HepG2 (cell line): ENCODE data around the gene SPHK1.
A peak's percentile ranks its signal among the peaks of the same experiment; 100 is the strongest.

Source experiments
- CCAR2 ChIP-seq: fragments of 200-400 bp; formaldehyde crosslinking; optimal IDR thresholded peaks from 2 replicates; pipeline ENCODE3; 2018; ENCODE audit warnings: low read depth, mild to moderate bottlenecking, low read length, moderate library complexity
- HNRNPUL1 ChIP-seq: fragments of 200-400 bp; formaldehyde crosslinking; IDR thresholded peaks from 2 replicates; pipeline ENCODE4 v1.6.1; 2017; ENCODE audit warnings: low read depth, mild to moderate bottlenecking, low read length, moderate library complexity
- RFX5 ChIP-seq: IDR thresholded peaks from 2 replicates; pipeline ENCODE4 v1.6.1; 2011; ENCODE audit warnings: low read depth, low read length, improper control_type of control experiment
- ZNF547 ChIP-seq: sonication (generic); formaldehyde crosslinking; IDR thresholded peaks from 2 replicates; pipeline ENCODE4 v1.5.1; 2020; ENCODE audit warnings: mild to moderate bottlenecking, missing genetic modification reagents
- ZNF841 ChIP-seq: sonication (generic); formaldehyde crosslinking; IDR thresholded peaks from 2 replicates; pipeline ENCODE4 v1.8.1; 2023; ENCODE audit warnings: missing genetic modification reagents, borderline replicate concordance
- TF ChIP-seq, protein P1 (sequence below): sonication (generic); formaldehyde crosslinking; IDR thresholded peaks from 2 replicates; pipeline ENCODE4 v1.9.0; 2021; ENCODE audit warnings: missing genetic modification reagents, borderline replicate concordance
- TF ChIP-seq, protein P2 (sequence below): sonication (generic); formaldehyde crosslinking; IDR thresholded peaks from 2 replicates; pipeline ENCODE4 v1.4.0; 2020; ENCODE audit warnings: missing genetic modification reagents
- TF ChIP-seq, protein P3 (sequence below): sonication (generic); formaldehyde crosslinking; IDR thresholded peaks from 2 replicates; pipeline ENCODE4 v1.4.0; 2020; ENCODE audit warnings: missing genetic modification reagents
- TF ChIP-seq, protein P4 (sequence below), 2 experiments: sonication (generic) in 1 of 2; formaldehyde crosslinking in 1 of 2; IDR thresholded peaks; 2 replicates each; pipeline versions ENCODE4 v1.4.0 to v1.6.1; 2018 to 2020; ENCODE audit warnings: missing genetic modification reagents in 2 of 2, borderline replicate concordance in 1 of 2, low read depth in 1 of 2, mild to moderate bottlenecking in 1 of 2, missing biosample characterization in 1 of 2
- TF ChIP-seq, protein P5 (sequence below): sonication (generic); formaldehyde crosslinking; IDR thresholded peaks from 2 replicates; pipeline ENCODE4 v1.4.0; 2020; ENCODE audit warnings: mild to moderate bottlenecking, missing genetic modification reagents
- TF ChIP-seq, protein P6 (sequence below): sonication (generic); formaldehyde crosslinking; IDR thresholded peaks from 2 replicates; pipeline ENCODE4 v1.4.0; 2020; ENCODE audit warnings: missing genetic modification reagents, mild to moderate bottlenecking, borderline replicate concordance

DNA sequence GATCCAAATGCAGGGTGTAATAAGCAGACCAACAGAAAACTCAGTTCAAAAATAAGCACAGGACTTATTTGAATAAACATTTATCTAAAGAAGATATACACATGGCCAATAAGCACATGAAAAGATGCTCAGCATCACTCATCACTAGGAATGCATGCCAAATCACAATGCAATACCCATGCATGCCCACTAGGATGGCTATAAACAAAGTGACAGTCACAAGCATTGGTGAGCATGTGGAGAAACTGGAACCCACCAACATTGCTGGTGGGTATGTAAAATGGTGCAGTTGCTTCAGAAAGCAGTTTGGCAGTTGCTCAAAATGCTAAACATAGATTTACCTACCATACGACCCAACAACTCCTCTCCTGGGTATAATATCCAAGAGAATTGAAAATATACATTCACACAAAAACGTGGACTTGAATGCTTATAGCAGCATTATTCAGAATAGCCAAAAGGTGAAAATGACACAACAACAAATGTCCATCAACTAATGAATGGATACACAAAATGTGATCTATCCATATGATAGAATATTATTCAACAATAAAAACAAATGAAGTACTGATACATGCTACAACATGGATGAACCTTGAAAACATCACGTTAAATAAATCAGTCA, 48.4 kb downstream of the SPHK1 start:
- TF ChIP-seq, protein P1, sequence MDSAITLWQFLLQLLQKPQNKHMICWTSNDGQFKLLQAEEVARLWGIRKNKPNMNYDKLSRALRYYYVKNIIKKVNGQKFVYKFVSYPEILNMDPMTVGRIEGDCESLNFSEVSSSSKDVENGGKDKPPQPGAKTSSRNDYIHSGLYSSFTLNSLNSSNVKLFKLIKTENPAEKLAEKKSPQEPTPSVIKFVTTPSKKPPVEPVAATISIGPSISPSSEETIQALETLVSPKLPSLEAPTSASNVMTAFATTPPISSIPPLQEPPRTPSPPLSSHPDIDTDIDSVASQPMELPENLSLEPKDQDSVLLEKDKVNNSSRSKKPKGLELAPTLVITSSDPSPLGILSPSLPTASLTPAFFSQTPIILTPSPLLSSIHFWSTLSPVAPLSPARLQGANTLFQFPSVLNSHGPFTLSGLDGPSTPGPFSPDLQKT: no peak
- TF ChIP-seq HNRNPUL1: no peak
- peak; percentile 96 for TF ChIP-seq RFX5
- no peak for TF ChIP-seq CCAR2
- TF ChIP-seq ZNF841 (CRISPR knock-in tag): no peak
- TF ChIP-seq, protein P2, sequence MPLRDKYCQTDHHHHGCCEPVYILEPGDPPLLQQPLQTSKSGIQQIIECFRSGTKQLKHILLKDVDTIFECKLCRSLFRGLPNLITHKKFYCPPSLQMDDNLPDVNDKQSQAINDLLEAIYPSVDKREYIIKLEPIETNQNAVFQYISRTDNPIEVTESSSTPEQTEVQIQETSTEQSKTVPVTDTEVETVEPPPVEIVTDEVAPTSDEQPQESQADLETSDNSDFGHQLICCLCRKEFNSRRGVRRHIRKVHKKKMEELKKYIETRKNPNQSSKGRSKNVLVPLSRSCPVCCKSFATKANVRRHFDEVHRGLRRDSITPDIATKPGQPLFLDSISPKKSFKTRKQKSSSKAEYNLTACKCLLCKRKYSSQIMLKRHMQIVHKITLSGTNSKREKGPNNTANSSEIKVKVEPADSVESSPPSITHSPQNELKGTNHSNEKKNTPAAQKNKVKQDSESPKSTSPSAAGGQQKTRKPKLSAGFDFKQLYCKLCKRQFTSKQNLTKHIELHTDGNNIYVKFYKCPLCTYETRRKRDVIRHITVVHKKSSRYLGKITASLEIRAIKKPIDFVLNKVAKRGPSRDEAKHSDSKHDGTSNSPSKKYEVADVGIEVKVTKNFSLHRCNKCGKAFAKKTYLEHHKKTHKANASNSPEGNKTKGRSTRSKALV: no peak
- no peak for TF ChIP-seq ZNF547 (CRISPR knock-in tag)
- TF ChIP-seq, protein P3, sequence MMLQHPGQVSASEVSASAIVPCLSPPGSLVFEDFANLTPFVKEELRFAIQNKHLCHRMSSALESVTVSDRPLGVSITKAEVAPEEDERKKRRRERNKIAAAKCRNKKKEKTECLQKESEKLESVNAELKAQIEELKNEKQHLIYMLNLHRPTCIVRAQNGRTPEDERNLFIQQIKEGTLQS (CRISPR knock-in tag): no peak
- TF ChIP-seq, protein P4, sequence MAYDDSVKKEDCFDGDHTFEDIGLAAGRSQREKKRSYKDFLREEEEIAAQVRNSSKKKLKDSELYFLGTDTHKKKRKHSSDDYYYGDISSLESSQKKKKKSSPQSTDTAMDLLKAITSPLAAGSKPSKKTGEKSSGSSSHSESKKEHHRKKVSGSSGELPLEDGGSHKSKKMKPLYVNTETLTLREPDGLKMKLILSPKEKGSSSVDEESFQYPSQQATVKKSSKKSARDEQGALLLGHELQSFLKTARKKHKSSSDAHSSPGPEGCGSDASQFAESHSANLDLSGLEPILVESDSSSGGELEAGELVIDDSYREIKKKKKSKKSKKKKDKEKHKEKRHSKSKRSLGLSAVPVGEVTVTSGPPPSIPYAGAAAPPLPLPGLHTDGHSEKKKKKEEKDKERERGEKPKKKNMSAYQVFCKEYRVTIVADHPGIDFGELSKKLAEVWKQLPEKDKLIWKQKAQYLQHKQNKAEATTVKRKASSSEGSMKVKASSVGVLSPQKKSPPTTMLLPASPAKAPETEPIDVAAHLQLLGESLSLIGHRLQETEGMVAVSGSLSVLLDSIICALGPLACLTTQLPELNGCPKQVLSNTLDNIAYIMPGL (CRISPR knock-in tag; IDR thresholded peaks at IDR 0.05; ENCODE audit: borderline replicate concordance in 1 of 2, low read depth in 1 of 2): no peak
- TF ChIP-seq, protein P5, sequence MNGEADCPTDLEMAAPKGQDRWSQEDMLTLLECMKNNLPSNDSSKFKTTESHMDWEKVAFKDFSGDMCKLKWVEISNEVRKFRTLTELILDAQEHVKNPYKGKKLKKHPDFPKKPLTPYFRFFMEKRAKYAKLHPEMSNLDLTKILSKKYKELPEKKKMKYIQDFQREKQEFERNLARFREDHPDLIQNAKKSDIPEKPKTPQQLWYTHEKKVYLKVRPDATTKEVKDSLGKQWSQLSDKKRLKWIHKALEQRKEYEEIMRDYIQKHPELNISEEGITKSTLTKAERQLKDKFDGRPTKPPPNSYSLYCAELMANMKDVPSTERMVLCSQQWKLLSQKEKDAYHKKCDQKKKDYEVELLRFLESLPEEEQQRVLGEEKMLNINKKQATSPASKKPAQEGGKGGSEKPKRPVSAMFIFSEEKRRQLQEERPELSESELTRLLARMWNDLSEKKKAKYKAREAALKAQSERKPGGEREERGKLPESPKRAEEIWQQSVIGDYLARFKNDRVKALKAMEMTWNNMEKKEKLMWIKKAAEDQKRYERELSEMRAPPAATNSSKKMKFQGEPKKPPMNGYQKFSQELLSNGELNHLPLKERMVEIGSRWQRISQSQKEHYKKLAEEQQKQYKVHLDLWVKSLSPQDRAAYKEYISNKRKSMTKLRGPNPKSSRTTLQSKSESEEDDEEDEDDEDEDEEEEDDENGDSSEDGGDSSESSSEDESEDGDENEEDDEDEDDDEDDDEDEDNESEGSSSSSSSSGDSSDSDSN (CRISPR knock-in tag): no peak
- TF ChIP-seq, protein P6, sequence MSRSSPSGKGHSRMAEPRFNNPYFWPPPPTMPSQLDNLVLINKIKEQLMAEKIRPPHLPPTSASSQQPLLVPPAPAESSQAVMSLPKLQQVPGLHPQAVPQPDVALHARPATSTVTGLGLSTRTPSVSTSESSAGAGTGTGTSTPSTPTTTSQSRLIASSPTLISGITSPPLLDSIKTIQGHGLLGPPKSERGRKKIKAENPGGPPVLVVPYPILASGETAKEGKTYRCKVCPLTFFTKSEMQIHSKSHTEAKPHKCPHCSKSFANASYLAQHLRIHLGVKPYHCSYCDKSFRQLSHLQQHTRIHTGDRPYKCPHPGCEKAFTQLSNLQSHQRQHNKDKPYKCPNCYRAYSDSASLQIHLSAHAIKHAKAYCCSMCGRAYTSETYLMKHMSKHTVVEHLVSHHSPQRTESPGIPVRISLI (CRISPR knock-in tag): no peak
